Stimulated activated CD4-positive, alpha-beta T cell treated with anti-CD3 and anti-CD28 coated beads, Interleukin-12 subunit alpha, Interleukin-12 subunit beta, amount 100 ng/mL, for 48 hours (primary cell): ENCODE results near the gene CRACR2A.
A peak's percentile ranks its signal among the peaks of the same experiment; 100 is the strongest.

ENCODE experiments used
- DNase-seq, 3 donors: peaks; one replicate each; pipeline ENCODE4 v3.0.0-alpha.2; 2020; ENCODE audit warnings: low read depth in 2 of 3, low spot score in 1 of 3

The CRACR2A gene

DNA sequence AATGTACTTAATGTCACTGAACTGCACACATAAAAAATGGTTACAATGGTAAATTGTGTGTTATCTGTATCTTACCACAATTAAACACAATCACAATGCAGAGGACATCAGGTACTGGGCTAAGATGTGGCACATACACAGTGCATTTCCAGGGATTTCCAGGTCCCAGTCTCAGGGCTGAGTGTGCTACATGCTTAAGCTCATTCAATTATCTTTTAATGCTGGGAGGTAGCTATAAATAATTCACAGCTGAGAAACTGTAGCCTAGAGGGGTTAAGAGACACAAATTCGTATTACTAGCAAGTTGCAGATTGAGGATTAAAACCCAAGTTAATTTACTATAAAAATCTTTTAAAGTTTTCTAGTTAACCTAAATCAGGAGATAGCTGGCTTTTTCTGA lies 67.1 kb downstream of the CRACR2A start:
- no peak for DNase-seq

DNA sequence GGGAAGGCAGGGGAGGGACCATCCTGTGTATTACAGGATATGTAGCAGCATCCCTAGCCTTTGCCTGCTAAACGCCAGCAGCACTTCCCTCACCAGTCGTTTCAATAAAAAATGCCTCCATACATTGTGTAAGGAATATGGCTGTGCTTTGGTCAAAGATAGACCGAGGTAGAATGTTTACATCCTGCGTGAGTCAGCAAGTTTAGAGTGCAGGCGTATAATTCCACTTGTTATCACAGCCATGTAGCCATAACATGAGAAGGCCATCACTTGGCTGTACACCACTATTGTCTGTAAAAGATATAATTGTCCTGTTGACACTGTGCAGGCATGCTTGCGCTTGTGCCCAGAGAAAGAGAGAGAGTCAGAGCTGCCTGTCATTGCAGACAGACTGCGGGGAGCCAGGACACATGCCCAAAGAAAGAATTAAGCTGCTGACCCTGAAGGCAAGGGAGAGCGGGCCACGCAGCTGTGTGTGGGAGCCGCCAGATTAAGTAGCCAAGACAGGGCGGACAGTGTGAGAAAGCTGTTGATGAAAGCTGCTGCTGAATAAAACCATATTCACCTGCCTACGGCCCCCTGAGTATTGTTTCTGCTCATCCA lies 68.4 kb downstream of the CRACR2A start:
- no peak for DNase-seq

DNA sequence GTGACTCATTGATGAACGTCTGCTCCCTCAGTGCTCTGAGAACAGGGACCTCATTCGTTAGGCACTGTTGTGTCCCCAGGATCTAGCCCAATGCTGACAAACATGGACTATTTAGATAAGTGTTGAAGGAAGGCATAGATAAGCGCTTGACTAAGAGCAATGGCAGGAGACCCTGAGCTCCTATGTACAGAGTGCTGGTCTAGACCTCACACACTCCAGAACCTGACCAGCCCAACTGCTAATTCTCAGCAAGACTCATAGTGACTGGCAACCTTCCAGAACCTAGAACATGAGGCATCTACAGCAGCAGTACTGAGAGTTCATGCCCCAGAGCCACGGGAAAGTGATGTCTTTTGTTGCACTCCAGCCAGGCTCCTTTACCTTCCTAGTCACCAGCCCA lies 69.2 kb downstream of the CRACR2A start:
- DNase-seq, result no peak

DNA sequence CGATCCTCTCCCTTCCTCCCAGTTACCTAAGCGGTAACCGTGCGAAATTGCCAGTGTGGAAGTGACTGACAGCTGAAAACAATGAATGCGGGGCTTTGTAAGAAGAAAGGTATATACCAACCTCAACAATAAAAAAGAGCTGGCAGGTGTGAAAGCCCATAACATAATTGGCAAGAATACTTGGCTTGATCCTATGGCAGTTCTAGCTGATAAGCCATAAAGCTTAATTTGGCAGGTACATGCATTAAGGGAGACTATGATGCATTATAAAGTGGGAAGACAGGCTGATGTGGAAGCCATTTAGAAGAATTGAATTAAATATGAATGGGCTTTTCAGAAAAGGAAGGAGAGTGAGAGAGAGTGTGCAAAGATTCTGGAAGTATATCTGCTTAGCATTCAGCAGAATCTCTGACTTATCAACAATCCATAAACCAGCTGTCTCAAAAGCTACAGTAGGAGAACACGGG lies 71.3 kb downstream of the CRACR2A start:
- no peak for DNase-seq

DNA sequence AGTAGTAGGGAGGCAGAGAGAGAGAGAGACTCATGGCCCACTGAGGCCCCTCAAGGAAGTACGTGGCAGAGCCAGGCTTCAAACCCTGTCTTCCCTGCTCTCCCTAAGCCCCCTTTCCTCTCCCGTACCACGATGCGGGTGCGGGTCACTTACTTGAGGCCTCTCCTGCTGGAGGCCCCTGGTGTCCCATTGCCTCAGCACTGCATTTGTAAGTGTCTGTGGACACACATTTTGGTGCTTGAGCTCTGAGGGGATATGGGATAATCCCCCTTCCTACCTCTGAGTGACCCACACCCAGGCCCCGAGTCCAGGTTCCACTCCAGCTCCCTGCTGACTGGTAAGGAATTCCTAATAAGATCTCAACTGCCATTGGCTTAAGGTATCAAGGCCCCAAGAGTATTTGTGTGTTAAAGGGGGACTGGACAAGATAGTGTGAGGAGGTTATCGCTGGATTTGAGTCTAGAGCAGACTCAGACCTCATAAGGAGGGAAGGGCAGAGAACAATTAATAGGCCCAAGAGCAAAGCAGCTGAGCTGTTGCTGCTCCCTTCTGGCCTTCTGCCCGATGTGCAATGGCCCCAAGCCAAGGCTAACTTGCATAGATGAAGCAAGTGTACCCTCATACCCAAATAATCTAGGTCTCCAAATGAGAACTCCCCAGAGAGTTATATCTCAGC lies 71.9 kb downstream of the CRACR2A start:
- DNase-seq, result no peak

DNA sequence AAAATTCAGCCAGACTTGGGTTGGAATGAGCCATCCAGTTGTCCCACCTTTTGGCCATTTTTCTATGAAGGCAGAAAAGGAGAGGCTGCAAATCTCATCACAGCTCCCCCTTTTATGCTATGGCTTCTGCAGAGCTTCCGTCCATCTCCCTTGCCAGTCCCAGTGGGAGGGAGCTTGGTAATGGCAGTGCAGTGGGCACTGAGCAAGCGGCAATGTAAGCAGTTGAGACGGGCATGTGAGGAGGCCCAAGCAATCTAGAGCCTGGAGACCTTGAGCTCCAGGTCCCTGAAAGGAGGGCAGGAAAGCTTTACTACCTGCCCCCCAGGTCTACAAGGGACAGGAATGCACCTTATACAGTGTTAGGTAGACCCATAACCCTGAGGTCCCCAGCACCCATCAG lies 73.1 kb downstream of the CRACR2A start:
- no peak for DNase-seq

DNA sequence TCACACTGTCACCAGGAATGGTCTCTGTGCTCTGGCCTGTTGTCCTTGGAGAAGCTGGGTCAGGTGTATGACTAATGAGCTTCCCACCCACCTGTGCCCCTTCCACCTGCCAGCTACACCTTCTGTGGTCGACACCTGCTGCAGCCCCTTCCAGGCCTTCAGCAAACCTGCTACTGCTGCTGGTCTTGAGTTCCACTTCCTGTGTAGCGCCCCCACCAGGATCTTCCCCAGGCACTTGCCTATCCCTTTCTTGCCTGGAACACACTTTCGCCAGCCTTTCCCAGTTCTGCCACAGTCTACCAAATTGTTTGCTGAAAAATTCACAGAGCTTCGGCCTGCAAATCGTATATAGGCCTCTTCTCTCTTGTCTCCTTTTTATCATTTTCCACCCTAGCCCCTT lies 75.3 kb downstream of the CRACR2A start:
- DNase-seq, result no peak

DNA sequence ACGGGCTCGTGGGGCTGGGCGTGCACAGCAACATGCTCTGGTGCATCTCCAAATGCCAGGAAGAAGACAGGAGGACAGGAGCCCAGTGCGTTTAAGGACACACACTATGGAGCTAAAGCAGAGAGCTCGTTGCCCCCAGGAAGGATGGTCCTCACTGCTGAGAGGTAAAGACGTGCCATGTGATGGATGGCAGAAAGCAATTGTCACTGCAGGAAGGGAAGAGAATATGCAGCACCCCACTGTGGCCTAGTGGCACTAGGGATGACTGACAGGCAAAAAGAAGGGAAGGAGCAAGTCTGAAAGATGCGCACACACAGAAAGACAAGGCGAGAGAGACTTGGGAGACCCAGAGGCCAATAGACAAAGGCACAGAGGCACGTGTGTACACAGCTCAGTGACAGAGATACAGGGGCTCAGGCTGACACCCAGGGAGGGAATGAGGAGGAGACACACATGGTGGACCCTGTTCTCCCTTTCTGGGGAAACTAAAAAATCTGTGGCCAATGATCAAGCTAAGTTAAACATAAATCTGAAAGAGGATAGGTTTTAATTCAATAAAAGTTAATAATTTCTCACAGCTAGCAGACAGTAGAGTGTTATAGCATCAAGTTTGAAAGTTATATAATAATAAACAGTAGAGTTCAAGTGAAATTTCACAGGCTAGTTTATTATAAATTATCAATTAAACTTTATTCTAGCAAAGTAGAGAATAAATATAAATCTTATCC lies 78.8 kb downstream of the CRACR2A start:
- no peak for DNase-seq

DNA sequence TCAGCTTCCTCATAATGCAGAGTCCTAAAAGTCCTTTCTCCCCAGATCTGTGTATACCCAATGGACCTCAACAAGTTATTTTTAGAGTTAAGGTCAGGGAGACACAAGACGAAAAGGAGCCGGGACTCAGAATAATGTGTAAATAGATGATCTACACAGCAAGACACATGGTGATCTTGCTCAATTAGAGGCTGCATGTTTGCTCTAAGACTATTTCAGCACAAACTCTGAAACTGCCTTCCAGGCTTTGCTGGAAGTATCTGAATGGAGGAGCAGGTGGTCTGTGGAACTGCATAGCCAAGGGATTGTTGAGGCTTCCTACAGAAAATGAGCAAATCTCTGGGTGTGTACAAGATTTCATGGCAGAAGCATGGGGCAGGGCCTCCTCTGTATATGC lies 80.8 kb downstream of the CRACR2A start:
- no peak for DNase-seq

DNA sequence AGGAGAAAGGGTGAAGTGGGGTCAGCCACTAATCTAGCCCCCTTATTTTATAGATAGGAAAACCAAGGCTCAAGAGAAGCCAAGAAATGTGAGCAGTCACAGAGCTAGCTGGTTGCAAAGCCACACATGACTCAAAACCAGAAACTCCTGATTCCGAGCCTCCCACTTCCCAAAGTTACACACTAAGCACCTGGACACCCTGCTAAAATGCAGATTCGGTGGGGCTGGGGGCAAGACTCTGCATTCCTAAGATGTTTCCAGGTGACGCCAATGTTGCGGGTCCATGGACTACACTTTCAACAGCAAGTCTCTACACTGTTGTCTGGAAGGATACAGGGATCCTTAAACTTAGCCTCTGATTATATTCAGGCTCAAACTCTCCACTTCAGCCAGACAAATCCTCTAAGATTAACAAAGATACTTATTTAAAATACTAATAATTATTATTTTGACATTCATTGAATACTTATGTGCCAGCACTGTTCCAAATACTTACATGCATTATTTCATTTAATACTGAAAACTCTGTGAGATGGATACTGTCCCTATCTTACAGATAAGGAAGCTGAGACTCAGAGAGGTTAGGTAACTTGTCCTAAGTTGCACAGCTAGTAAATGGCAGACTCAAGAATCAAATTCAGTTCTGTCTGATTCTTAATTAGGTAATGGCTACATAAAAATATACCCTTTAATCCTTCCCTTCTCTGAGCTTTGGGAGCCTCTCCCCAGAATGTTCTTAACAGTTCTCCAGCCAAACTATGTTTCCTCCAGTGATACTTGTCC lies 81.4 kb downstream of the CRACR2A start:
- DNase-seq, result no peak

DNA sequence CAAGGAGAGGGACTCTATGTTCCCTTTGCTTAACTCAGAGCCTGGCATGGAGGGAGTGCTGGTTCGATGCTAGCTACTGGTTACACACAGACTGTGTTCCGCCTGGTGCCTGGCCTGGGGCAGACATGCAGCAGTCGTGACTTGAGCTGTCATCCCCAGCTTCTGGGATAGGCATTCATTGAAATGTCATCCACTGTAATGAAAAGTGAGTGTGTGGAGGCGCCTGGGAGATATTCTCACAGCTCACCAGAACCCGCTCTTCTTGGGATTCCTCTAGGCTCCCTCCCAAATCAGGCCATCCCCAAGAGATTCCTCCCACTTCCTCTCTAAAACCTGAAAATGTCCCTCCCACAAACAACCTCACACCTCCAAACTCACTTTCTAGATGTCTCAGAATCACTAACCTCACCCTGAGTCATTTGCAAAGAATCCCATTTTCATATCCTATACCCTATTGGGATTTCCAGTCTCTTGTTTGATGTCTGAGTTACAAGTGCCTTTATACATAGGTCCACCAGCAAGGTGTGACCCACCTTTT lies 82.8 kb downstream of the CRACR2A start:
- no peak for DNase-seq

DNA sequence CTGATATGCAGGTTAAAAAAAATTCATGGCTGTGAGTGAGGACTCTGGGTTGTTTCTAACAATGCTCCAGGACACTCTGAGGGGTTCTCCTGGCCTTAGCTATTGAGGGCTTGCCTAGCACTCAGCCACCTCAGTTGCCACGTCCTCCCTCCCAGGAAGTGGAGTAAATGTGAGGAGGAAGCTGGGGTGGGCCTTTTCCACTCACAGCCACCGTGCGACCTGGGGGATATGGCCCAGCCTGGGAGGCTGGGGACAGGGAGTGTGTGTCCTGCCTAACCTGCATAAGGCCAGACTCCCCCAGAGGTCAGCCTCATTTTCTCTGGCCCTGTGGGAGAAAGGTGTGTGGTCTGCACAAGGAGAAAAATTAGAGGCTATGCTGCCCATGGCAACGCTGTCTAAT lies 83.3 kb downstream of the CRACR2A start:
- no peak for DNase-seq

DNA sequence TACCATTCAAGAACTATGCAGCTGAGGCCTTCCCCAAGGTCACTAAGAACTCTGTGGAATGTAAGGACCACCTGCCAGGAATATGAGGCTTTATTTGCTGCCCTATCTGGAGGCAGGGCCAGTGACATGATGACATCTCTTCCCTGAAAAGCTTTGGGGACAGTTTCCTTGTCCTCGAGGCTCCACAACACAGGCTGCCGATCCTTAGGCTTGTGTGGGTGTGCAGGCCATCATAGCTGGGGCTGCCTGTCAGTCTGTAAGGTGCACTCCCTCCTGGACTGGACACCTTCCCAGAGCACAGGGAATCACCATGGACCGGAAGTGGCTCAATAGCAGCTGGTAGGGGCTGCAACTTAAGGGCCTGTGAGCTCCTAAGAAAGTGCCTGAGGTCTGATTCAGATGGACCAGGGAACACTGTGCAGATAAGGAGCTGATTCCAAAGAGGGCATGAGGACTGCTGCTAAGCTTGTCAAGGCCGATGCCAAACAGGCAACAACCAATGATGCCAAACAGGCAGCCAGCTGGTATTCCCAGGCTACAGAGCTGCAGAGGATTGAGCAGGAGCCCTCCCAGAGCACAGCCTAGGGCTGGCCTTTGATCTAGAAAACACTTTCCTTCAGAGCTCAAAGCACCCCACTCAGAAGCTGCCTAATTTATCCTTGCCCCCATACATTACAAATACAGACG lies 84.3 kb downstream of the CRACR2A start:
- no peak for DNase-seq

DNA sequence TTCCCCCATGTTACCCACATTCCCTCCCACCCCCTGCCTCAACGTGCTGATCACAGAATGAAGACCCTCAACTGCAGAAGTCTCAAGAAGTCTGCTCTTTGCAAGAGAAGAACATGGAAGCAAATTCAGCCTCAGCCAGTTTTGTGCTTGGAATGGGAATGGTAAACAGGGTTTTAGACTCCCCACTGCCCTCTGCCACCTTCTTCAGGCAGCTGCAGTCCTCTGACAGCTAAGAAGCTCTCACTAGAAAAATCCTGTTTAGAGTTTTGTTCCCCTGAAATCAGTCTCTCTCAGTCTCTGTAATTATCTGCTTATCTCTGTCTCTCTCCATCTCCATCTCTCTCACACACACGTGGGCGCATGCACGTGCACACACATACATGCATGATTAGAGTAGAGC lies 85.4 kb downstream of the CRACR2A start:
- DNase-seq, result no peak

DNA sequence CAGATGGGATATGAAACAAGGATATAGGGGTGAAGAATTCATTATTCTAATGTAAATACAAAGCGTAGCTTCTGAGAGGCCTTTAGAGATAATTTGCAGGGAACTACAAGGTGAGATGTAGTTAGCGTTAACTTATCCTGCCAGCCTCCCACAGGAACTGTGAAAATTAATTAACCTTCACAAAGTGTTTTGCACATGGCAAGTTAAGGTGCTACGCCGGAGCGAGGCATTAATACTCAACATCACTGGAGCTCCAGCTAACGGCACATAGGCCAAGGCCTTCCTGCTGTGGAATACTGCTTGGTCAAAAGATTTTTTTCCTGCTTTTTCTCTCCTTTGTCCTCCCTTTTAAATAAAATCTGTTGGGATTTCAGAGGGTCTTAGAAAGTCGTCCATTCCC lies 86.5 kb downstream of the CRACR2A start:
- DNase-seq, result no peak

DNA sequence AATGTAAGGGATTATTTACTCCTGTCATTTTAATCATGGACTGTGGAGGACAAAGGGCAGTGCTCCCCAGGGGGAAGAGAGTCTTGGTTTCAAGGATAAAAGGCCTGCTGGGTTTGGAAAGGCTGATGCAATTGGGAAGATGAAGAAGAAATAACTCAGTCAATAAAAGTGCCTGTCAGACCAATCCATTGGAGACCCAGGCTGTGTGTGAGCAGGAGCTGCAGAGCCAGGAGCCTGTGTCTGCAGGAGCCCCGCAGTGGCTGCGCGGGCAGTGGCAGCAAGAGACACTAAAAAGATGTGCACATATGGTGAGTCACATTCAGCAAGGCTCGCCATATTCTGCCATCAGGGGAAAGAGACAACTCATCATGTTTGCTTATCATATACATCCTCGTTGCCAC lies 90.4 kb downstream of the CRACR2A start:
- DNase-seq, result no peak

DNA sequence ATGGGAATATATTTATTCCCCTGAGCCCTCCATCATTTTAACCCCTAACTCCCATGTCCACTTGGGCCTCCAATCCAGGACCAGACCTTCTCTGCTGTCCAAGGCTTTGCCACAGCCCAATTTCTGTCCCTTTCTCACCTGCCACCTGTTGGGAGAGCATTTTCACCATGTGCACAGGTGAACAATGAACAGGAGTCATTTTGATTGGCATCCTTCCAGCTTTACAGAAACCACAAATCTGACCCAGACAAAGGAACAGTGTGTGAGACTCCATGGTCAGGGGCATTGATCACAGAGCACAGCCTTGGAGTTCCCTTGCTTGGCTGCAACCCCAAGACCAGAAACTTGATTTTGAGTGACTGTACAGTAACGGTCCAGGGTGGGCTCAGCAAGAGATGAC lies 91.9 kb downstream of the CRACR2A start:
- no peak for DNase-seq

DNA sequence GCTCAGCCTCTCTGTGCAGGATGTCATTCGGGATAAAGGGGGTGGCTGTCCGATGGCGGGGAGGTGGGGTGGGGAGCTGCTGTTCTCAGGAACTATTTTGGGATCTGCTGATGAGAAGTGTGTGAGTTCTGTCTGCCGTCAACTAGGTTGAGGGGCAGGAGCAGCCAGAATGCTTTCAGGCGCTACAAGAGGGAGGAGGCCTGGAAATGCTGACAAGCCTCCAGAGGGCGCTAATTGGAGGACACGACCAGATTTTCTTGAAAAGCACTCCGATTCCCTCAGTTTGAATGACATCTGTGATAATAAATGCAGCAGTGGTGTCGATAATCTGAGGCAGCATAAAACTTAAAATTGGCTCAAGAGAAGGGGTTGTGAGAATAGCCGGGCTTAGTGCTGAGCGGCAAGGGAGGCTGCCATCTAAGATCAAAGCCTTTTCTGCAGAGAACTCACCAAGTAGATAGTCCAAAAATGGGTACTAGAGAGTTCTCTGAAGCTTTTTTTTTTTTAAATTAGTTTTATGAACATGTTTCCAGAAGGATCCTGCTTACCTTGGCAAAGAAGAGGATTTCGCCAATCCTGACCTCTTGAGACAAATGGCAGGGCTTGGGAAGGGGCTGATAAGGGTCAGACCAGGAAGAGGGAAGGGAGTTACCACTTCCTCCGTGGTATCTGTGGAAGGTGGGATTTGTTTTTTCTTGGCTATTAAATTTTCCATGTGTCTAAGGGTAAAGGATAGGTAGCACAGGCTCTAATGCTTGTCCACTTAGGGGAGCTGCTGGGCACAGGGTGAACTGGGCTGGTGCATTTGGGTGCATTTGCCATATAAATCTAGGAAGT lies 94.4 kb downstream of the CRACR2A start:
- DNase-seq, result peak in 1 of 3 donors; percentile 17

DNA sequence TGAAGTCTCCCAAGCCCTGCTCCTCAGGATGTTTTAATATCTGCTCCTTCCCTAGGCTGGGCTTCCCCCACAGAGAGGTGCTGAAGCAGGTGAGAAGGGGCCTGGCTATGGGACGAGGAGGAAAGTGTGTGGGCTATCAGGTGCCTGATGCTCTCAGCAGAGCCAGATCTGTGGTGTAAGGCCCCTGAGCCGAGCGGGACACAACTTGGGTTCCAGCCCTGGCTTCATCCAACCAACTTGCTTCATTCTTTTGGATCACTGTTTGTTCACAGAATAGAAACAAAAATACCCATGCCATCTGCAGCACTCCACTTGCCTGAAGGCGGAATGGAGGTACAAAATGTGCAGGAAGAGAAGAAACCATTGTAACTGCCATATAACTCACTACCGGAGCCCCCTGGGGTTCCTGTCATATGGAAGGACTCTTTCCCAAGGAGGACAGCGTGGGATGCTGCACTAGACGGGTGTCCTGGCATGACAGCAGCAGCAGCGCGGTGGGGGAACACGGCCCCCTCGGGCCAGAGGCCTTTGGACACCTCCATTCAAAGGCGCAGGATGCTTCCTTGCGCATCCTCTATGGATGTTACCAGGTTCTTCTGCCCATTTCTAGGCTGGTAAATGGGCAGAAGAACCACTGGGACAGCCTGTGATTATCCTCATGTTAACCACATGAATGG lies 95.8 kb downstream of the CRACR2A start:
- DNase-seq, result no peak
